SU-DHL-6 (cell line): ENCODE measurements around the gene NAA40.

Source experiments
- H2AFZ ChIP-seq: fragments of 200-600 bp; sonication (generic); 2 replicates; pipeline ENCODE4 v1.6.1; 2014; ENCODE audit warnings: low read depth, mild to moderate bottlenecking, moderate library complexity, mixed read lengths, antibody characterized with exemption, low read length; ENCODE audit not compliant: severe bottlenecking
- H3F3A ChIP-seq: fragments of 200-600 bp; shearing (Covaris generic); 2 replicates; pipeline ENCODE4 v1.6.0; 2016; ENCODE audit warnings: antibody characterized with exemption, mild to moderate bottlenecking; ENCODE audit not compliant: insufficient read depth
- H3K27ac ChIP-seq: fragments of 200-600 bp; sonication (generic); 2 replicates; pipeline ENCODE4 v1.5.1; 2016; ENCODE audit warnings: low read depth, mild to moderate bottlenecking, low read length, moderate library complexity, mixed read lengths
- H3K27me3 ChIP-seq: fragments of 200-600 bp; sonication (generic), shearing (Covaris generic); 2 replicates; pipeline ENCODE4 v1.6.0; 2014; ENCODE audit warnings: mild to moderate bottlenecking, low read length
- H3K36me3 ChIP-seq: fragments of 200-600 bp; sonication (generic); 2 replicates; pipeline ENCODE4 v1.6.1; 2014; ENCODE audit warnings: mild to moderate bottlenecking, low read length, mixed read lengths
- H3K4me2 ChIP-seq: fragments of 300-600, 200-600 bp; shearing (Covaris generic), sonication (generic); 2 replicates; pipeline ENCODE4 v1.6.0; 2014; ENCODE audit warnings: low read length, low read depth, mild to moderate bottlenecking; ENCODE audit not compliant: poor library complexity, severe bottlenecking
- H3K4me3 ChIP-seq: fragments of 200-600 bp; sonication (generic); 2 replicates; pipeline ENCODE4 v1.5.1; 2014; ENCODE audit warnings: antibody characterized with exemption, low read length, mild to moderate bottlenecking, mixed read lengths; ENCODE audit not compliant: insufficient read depth, poor library complexity, severe bottlenecking
- H3K79me2 ChIP-seq: fragments of 200-600 bp; sonication (generic); 2 replicates; pipeline ENCODE4 v1.6.1; 2014; ENCODE audit warnings: mild to moderate bottlenecking, low read length, moderate library complexity; ENCODE audit not compliant: insufficient read depth
- H3K9ac ChIP-seq: fragments of 200-600 bp; sonication (generic); 2 replicates; pipeline ENCODE4 v1.7.0; 2014; ENCODE audit warnings: mild to moderate bottlenecking, low read length
- H3K9me2 ChIP-seq: fragments of 200-600 bp; sonication (generic); replicated peaks from 2 replicates; pipeline ENCODE4 v1.6.1; 2014; ENCODE audit warnings: low read length; ENCODE audit not compliant: insufficient read depth
- H3K9me3 ChIP-seq: fragments of 200-600 bp; sonication (generic); 2 replicates; pipeline ENCODE4 v1.6.1; 2014; ENCODE audit warnings: low read length, mixed read lengths; ENCODE audit not compliant: insufficient read depth
- H4K20me1 ChIP-seq: fragments of 200-600 bp; sonication (generic); 2 replicates; pipeline ENCODE4 v1.6.1; 2014; ENCODE audit warnings: low read depth, mild to moderate bottlenecking, antibody characterized with exemption, low read length, moderate library complexity, mixed read lengths
- EZH2phosphoT487 ChIP-seq: fragments of 200-600 bp; sonication (generic), shearing (Covaris generic); conservative IDR thresholded peaks from 2 replicates; pipeline ENCODE4 v1.6.1; 2018; ENCODE audit warnings: mild to moderate bottlenecking, antibody characterized with exemption, low read length, moderate library complexity, mixed read lengths
- TF ChIP-seq, protein P1 (sequence below): fragments of 200-600 bp; sonication (generic); IDR thresholded peaks from one replicate; pipeline ENCODE4 v1.5.1; 2017; ENCODE audit warnings: antibody characterized with exemption, mild to moderate bottlenecking, low read length, moderate library complexity; ENCODE audit not compliant: insufficient read depth, poor library complexity, severe bottlenecking

NAA40 gene

DNA sequence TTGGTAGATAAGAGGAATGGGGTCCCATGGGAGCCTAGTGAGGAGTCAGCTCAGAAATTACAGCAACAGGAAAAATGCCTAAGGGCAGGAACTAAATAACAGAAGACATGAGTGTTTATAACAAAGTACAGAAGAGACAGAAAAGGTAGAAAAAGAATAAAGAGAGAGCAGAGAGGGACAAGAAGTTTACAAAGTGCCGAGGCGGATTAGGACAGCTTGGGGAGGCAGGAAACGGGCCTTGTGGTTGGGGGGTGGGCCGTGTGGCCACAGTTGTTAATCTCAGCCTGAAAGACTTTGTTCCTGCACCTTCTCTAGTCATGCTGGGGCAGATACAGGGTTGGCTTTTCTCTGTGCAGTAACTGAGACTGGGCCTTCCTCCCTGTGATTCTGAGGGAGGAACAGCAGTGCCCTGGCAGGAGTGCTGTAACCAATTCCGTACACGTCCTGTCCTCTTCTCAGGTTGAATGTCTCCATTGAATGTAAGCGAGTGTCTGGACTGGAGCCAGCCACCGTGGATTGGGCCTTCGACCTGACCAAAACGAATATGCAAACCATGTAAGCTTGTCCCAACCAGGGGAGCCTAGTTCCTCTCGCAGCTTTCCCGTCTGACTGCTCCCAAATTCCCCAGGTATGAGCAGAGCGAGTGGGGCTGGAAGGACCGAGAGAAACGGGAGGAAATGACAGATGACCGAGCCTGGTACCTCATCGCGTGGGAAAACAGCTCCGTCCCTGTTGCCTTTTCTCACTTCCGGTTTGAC is 13.2 kb downstream of the NAA40 start:
- Histone ChIP-seq H3K9me2 (no peaks in the 10 kb centered on the region), H3K4me3 (no peak overlapping the region), H3K9ac (no peak overlapping the region), H3K9me3 (no peaks in the 10 kb centered on the region), H3K4me2 (no peak overlapping the region), H4K20me1 (no peaks in the 10 kb centered on the region), H3F3A (no peaks in the 10 kb centered on the region), H3K27ac (no peak overlapping the region), H3K36me3 (peaks cover 3% of the 10 kb centered on the region; the same call in 1 of the 2 replicates), H3K79me2 (no peaks in the 10 kb centered on the region), H2AFZ (no peak overlapping the region), H3K27me3 (no peaks in the 10 kb centered on the region)
- TF ChIP-seq EZH2phosphoT487: no peak
- TF ChIP-seq, protein P1, sequence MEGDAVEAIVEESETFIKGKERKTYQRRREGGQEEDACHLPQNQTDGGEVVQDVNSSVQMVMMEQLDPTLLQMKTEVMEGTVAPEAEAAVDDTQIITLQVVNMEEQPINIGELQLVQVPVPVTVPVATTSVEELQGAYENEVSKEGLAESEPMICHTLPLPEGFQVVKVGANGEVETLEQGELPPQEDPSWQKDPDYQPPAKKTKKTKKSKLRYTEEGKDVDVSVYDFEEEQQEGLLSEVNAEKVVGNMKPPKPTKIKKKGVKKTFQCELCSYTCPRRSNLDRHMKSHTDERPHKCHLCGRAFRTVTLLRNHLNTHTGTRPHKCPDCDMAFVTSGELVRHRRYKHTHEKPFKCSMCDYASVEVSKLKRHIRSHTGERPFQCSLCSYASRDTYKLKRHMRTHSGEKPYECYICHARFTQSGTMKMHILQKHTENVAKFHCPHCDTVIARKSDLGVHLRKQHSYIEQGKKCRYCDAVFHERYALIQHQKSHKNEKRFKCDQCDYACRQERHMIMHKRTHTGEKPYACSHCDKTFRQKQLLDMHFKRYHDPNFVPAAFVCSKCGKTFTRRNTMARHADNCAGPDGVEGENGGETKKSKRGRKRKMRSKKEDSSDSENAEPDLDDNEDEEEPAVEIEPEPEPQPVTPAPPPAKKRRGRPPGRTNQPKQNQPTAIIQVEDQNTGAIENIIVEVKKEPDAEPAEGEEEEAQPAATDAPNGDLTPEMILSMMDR: no peak

DNA sequence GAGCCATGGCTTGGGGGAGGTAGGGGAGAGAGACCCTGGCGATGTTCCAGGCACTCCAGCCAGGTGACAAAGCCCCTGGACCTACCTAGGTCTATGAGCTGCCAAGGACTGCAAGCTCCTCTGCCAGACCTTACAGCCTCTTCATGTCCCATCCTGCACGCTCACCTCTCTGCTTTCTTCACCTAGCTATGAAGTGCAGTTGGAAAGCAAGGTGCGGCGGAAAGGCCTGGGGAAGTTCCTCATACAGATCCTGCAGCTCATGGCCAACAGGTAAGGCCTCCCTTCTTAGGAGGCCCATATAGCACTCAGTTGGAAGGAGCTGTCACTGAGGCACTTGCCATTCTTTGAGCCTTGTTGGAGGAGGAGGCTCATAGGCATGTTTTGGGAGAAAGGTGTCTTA is 13.8 kb downstream of the NAA40 start:
- no peaks in the 10 kb centered on the region for H3K27me3 ChIP-seq
- no peaks in the 10 kb centered on the region for H3K9me2 ChIP-seq
- H3K4me3 ChIP-seq: no peak overlapping the region
- no peaks in the 10 kb centered on the region; the same call in 1 of the 2 replicates for H4K20me1 ChIP-seq
- no peak overlapping the region for H3K9ac ChIP-seq
- H2AFZ ChIP-seq: no peak overlapping the region
- no peak overlapping the region for H3K4me2 ChIP-seq
- H3K27ac ChIP-seq: no peak overlapping the region
- H3K36me3 ChIP-seq: peaks cover 3% of the 10 kb centered on the region; the same call in 1 of the 2 replicates
- no peaks in the 10 kb centered on the region for H3K9me3 ChIP-seq
- no peaks in the 10 kb centered on the region for H3F3A ChIP-seq
- H3K79me2 ChIP-seq: no peaks in the 10 kb centered on the region
- no peak for TF ChIP-seq EZH2phosphoT487
- TF ChIP-seq, protein P1: no peak

DNA sequence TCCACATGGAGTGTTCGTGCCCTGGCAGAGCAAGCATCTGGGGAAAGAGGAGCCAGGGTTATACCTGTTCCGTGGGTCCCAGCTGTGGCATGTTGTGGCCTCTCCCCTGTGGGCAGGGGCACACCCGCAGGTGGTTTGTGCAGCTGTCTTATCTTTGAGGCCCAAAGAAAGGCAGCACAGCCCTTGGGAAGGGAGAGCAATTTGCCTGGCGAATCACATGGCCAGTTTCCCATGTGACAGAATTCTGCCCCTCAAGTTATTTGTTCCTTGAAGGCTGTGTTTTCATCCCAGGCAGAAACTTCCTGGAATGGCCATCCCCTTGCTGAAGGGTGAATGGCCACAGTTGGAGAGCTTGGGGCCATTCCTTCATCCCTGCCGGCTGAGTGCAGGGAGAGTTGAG is 19.2 kb downstream of the NAA40 start:
- Histone ChIP-seq H3K27ac (no peak overlapping the region), H3K79me2 (no peaks in the 10 kb centered on the region), H2AFZ (no peak overlapping the region), H4K20me1 (no peaks in the 10 kb centered on the region; the same call in 1 of the 2 replicates), H3K4me2 (no peak overlapping the region), H3F3A (no peaks in the 10 kb centered on the region), H3K4me3 (no peak overlapping the region), H3K36me3 (peaks cover 3% of the 10 kb centered on the region; the same call in 1 of the 2 replicates), H3K9ac (no peak overlapping the region), H3K9me3 (no peaks in the 10 kb centered on the region), H3K27me3 (no peaks in the 10 kb centered on the region), H3K9me2 (no peaks in the 10 kb centered on the region)
- TF ChIP-seq, protein P1: no peak
- no peak for TF ChIP-seq EZH2phosphoT487
